ENCODE measurements around the gene SLC36A3. TPM values are rescaled to one million over a fixed set of nuclear protein-coding genes. Genes with fewer than 3 reads are reported as not detected.

SLC36A3 gene
- not detected for polyA plus RNA-seq (2012; ENCODE audit: low read depth, missing spikeins)

DNA sequence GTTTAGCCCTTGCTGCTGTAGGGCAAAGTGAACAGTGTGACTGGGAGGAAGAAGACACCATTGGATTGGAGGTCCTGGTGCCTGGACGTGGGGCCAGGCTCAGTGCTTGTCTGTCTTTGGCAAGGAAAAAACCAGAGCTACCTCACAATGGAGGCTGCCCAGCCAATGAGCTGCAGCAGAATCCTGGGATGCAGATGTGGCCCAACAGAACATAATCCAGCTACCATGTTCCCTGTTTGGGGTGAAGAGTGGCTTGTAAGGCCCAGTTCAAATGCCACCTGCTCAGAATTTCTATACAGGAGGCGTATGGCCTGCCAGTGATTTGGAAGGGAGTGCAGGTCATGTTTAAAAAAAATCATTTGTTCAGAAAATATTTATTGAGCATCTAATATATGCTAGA, at the start of gene SLC36A3:
Gene SLC36A3 (minus strand): TSS at position 101 of the 400 bp plus-strand sequence. CDS start 412 bp downstream, outside the sequence.
- no peak for DNase-seq (ENCODE audit: insufficient read length, low spot score)
- no peak for TF ChIP-seq SPI1 (IDR thresholded peaks at IDR 0.05; ENCODE audit: low read depth, low read length)
- no peak for TF ChIP-seq POLR2A (IDR thresholded peaks at IDR 0.05; ENCODE audit: low read depth, low read length)
- no peak for TF ChIP-seq TAF1 (IDR thresholded peaks at IDR 0.05; ENCODE audit: low read depth, low read length)
- no peak for TF ChIP-seq POLR2AphosphoS5 (IDR thresholded peaks at IDR 0.05; ENCODE audit: low read depth, low read length)
- no peak for TF ChIP-seq PAX5 (IDR thresholded peaks at IDR 0.05; ENCODE audit: insufficient read depth, low read length, severe bottlenecking)
- no peak for TF ChIP-seq POU2F2 (IDR thresholded peaks at IDR 0.05; ENCODE audit: low read depth, low read length)
- no peak for FAIRE-seq

GRCh38 chr5:151351671-151352070, 48.1 kb upstream of the SLC36A3 start:
- no peak for FAIRE-seq
- DNase-seq (ENCODE audit: insufficient read length, low spot score): no peak
- TF ChIP-seq PAX5 (IDR thresholded peaks at IDR 0.05; ENCODE audit: insufficient read depth, low read length, severe bottlenecking): no peak
- TF ChIP-seq SPI1 (IDR thresholded peaks at IDR 0.05; ENCODE audit: low read depth, low read length): no peak
- no peak for TF ChIP-seq POLR2A (IDR thresholded peaks at IDR 0.05; ENCODE audit: low read depth, low read length)
- no peak for TF ChIP-seq POLR2AphosphoS5 (IDR thresholded peaks at IDR 0.05; ENCODE audit: low read depth, low read length)
- TF ChIP-seq TAF1 (IDR thresholded peaks at IDR 0.05; ENCODE audit: low read depth, low read length): no peak

- FAIRE-seq: no peak
- no peak for DNase-seq (ENCODE audit: insufficient read length, low spot score)
Observed at GRCh38 chr5:151348789-151349188, 45.2 kb upstream of the SLC36A3 start.

GRCh38 chr5:151347369-151347768, 43.8 kb upstream of the SLC36A3 start, which contains the start of gene SLC36A2:
SLC36A2 (minus strand) TSS chr5:151347559; CDS start chr5:151347460, 99 bp downstream.
- FAIRE-seq: no peak
- TF ChIP-seq POLR2A (IDR thresholded peaks at IDR 0.05; ENCODE audit: low read depth, low read length): no peak
- TF ChIP-seq POLR2AphosphoS5 (IDR thresholded peaks at IDR 0.05; ENCODE audit: low read depth, low read length): no peak
- no peak for TF ChIP-seq POU2F2 (IDR thresholded peaks at IDR 0.05; ENCODE audit: low read depth, low read length)
- no peak for TF ChIP-seq SPI1 (IDR thresholded peaks at IDR 0.05; ENCODE audit: low read depth, low read length)
- TF ChIP-seq PAX5 (IDR thresholded peaks at IDR 0.05; ENCODE audit: insufficient read depth, low read length, severe bottlenecking): no peak
- no peak for TF ChIP-seq TAF1 (IDR thresholded peaks at IDR 0.05; ENCODE audit: low read depth, low read length)
- DNase-seq (ENCODE audit: insufficient read length, low spot score): no peak

More at GRCh38 chr5:151348789-151349188, 45.2 kb upstream of the SLC36A3 start:
- TF ChIP-seq TAF1 (IDR thresholded peaks at IDR 0.05; ENCODE audit: low read depth, low read length) (no peak), POLR2AphosphoS5 (IDR thresholded peaks at IDR 0.05; ENCODE audit: low read depth, low read length) (no peak), SPI1 (IDR thresholded peaks at IDR 0.05; ENCODE audit: low read depth, low read length) (no peak), POLR2A (IDR thresholded peaks at IDR 0.05; ENCODE audit: low read depth, low read length) (no peak), PAX5 (IDR thresholded peaks at IDR 0.05; ENCODE audit: insufficient read depth, low read length, severe bottlenecking) (no peak), POU2F2 (IDR thresholded peaks at IDR 0.05; ENCODE audit: low read depth, low read length) (no peak)

GRCh38 chr5:151345808-151346478, 42.4 kb upstream of the SLC36A3 start:
- FAIRE-seq (no peak), DNase-seq (ENCODE audit: insufficient read length, low spot score) (no peak)
- TF ChIP-seq PAX5 (IDR thresholded peaks at IDR 0.05; ENCODE audit: insufficient read depth, low read length, severe bottlenecking) (no peak), TAF1 (IDR thresholded peaks at IDR 0.05; ENCODE audit: low read depth, low read length) (no peak), SPI1 (IDR thresholded peaks at IDR 0.05; ENCODE audit: low read depth, low read length) (no peak), POLR2A (IDR thresholded peaks at IDR 0.05; ENCODE audit: low read depth, low read length) (no peak), POU2F2 (IDR thresholded peaks at IDR 0.05; ENCODE audit: low read depth, low read length) (no peak), POLR2AphosphoS5 (IDR thresholded peaks at IDR 0.05; ENCODE audit: low read depth, low read length) (no peak)

DNA sequence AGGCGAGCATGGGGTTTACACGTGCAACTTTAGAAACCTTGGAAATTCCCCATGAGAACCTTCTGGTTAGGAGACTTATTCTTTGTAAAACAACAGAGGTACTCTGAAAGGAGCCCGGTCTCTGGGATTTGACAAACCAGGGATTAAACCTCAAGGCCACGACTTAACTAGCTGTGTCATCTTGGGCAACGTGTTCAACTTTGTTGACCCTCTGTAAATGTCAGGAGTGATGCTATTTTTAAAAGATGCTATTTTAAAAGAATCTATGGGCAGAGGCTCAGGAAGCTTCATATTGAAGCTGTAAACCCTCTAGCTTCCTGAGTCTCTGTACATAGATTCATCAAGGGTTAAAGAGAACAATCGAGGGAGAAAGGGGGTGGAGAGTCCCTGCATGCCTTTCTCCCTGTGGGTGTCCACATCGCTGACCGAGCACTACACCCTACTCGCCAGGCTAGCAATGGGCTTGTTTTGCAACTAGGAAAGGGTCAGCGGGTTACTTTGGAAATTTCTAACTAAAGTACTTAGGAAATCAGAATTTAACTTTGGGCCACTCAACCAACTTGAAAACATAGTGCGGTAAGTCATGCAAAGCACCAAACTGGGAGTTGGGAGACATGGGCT, 41.7 kb upstream of the SLC36A3 start:
- DNase-seq (ENCODE audit: insufficient read length, low spot score) (no peak), FAIRE-seq (no peak)
- TF ChIP-seq POLR2AphosphoS5 (IDR thresholded peaks at IDR 0.05; ENCODE audit: low read depth, low read length) (no peak), POLR2A (IDR thresholded peaks at IDR 0.05; ENCODE audit: low read depth, low read length) (no peak), PAX5 (IDR thresholded peaks at IDR 0.05; ENCODE audit: insufficient read depth, low read length, severe bottlenecking) (no peak), TAF1 (IDR thresholded peaks at IDR 0.05; ENCODE audit: low read depth, low read length) (no peak), POU2F2 (IDR thresholded peaks at IDR 0.05; ENCODE audit: low read depth, low read length) (no peak), SPI1 (IDR thresholded peaks at IDR 0.05; ENCODE audit: low read depth, low read length) (no peak)

GRCh38 chr5:151344088-151344487, 40.5 kb upstream of the SLC36A3 start:
- DNase-seq (ENCODE audit: insufficient read length, low spot score) (no peak), FAIRE-seq (no peak)
- TF ChIP-seq TAF1 (IDR thresholded peaks at IDR 0.05; ENCODE audit: low read depth, low read length): no peak
- no peak for TF ChIP-seq POLR2A (IDR thresholded peaks at IDR 0.05; ENCODE audit: low read depth, low read length)
- TF ChIP-seq SPI1 (IDR thresholded peaks at IDR 0.05; ENCODE audit: low read depth, low read length): no peak
- no peak for TF ChIP-seq POLR2AphosphoS5 (IDR thresholded peaks at IDR 0.05; ENCODE audit: low read depth, low read length)
- no peak for TF ChIP-seq POU2F2 (IDR thresholded peaks at IDR 0.05; ENCODE audit: low read depth, low read length)
- no peak for TF ChIP-seq PAX5 (IDR thresholded peaks at IDR 0.05; ENCODE audit: insufficient read depth, low read length, severe bottlenecking)

DNA sequence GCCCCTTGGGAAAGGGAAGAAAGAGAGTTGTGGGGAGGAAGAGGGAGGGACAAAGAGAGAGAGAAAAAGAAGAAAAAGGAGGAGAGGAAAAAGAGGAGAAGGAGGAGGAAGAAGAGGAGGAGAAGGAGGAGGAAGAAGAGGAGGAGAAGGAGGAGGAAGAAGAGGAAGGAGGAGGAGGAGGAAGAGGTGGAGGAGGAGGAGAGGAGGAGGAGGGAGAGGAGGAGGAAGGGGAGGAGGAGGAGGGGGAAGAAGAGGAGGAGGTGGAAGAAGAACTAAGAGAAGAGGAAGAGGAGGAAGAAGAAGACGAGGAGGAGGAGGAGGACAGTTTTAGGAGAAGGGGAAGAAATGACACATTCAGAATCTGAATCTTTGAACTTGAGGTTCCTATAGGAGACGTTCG, 36.4 kb upstream of the SLC36A3 start:
- no peak for TF ChIP-seq SPI1 (IDR thresholded peaks at IDR 0.05; ENCODE audit: low read depth, low read length)
- no peak for TF ChIP-seq TAF1 (IDR thresholded peaks at IDR 0.05; ENCODE audit: low read depth, low read length)
- TF ChIP-seq POU2F2 (IDR thresholded peaks at IDR 0.05; ENCODE audit: low read depth, low read length): no peak
- TF ChIP-seq POLR2AphosphoS5 (IDR thresholded peaks at IDR 0.05; ENCODE audit: low read depth, low read length): no peak
- TF ChIP-seq PAX5 (IDR thresholded peaks at IDR 0.05; ENCODE audit: insufficient read depth, low read length, severe bottlenecking): no peak
- no peak for TF ChIP-seq POLR2A (IDR thresholded peaks at IDR 0.05; ENCODE audit: low read depth, low read length)
- DNase-seq (ENCODE audit: insufficient read length, low spot score): no peak
- no peak for FAIRE-seq

- FAIRE-seq (no peak), DNase-seq (ENCODE audit: insufficient read length, low spot score) (no peak)
- TF ChIP-seq TAF1 (IDR thresholded peaks at IDR 0.05; ENCODE audit: low read depth, low read length): no peak
- no peak for TF ChIP-seq POLR2A (IDR thresholded peaks at IDR 0.05; ENCODE audit: low read depth, low read length)
- no peak for TF ChIP-seq POU2F2 (IDR thresholded peaks at IDR 0.05; ENCODE audit: low read depth, low read length)
- TF ChIP-seq SPI1 (IDR thresholded peaks at IDR 0.05; ENCODE audit: low read depth, low read length): no peak
- TF ChIP-seq PAX5 (IDR thresholded peaks at IDR 0.05; ENCODE audit: insufficient read depth, low read length, severe bottlenecking): no peak
- no peak for TF ChIP-seq POLR2AphosphoS5 (IDR thresholded peaks at IDR 0.05; ENCODE audit: low read depth, low read length)
Observed at GRCh38 chr5:151338734-151339133, 35.2 kb upstream of the SLC36A3 start.

Measured in GM12891 (cell line).